Cerebellar nuclear complex (tissue), 1 donor: ENCODE results near the gene SLC19A1.

Experiments
- DNase-seq, 2 experiments: peaks; one replicate each; lab custom pipeline; 2025; lab: John Stamatoyannopoulos, UW

The SLC19A1 gene

GRCh38 chr21:45491623-45492022, 50.6 kb downstream of the SLC19A1 start:
- DNase-seq: no peak

- no peak for DNase-seq
These were observed 51.2 kb downstream of the SLC19A1 start for GRCh38 chr21:45491056-45491455.

- DNase-seq: no peak
These were observed 52.0 kb downstream of the SLC19A1 start for GRCh38 chr21:45490049-45490731.

- DNase-seq: no peak
These were observed 52.6 kb downstream of the SLC19A1 start for GRCh38 chr21:45489722-45489982.

GRCh38 chr21:45488931-45489721, 53.1 kb downstream of the SLC19A1 start:
- no peak for DNase-seq

- no peak for DNase-seq
These were observed 54.2 kb downstream of the SLC19A1 start for GRCh38 chr21:45487891-45488600.

GRCh38 chr21:45487161-45487806, 55.0 kb downstream of the SLC19A1 start:
- DNase-seq: no peak

GRCh38 chr21:45486443-45487160, 55.6 kb downstream of the SLC19A1 start:
- no peak for DNase-seq

- DNase-seq: no peak
These were observed 56.4 kb downstream of the SLC19A1 start for GRCh38 chr21:45485686-45486442.

- DNase-seq: no peak
These were observed 57.9 kb downstream of the SLC19A1 start for GRCh38 chr21:45484318-45484717.

GRCh38 chr21:45482899-45483821, 59.1 kb downstream of the SLC19A1 start:
- DNase-seq: no peak

- no peak for DNase-seq
These were observed 60.0 kb downstream of the SLC19A1 start for GRCh38 chr21:45481977-45482898.

- no peak for DNase-seq
These were observed 60.7 kb downstream of the SLC19A1 start for GRCh38 chr21:45481566-45481965.

- DNase-seq: no peak
These were observed 61.3 kb downstream of the SLC19A1 start for GRCh38 chr21:45480701-45481500.

GRCh38 chr21:45479691-45480675, 62.3 kb downstream of the SLC19A1 start:
- no peak for DNase-seq

GRCh38 chr21:45478816-45479669, 63.2 kb downstream of the SLC19A1 start:
- no peak for DNase-seq
